ENCODE results near the gene STX10. TPM values are rescaled to one million over a fixed set of nuclear protein-coding genes. Genes with fewer than 3 reads are reported as not detected.
A peak's percentile ranks its signal among the peaks of the same experiment; 100 is the strongest.
"Not testable (repeated sequence)": the region's sequence is repeated elsewhere in the genome, so short reads cannot be mapped to it uniquely, and the experiment has no call there.

Gene STX10
- 10 to 100 TPM; 53.2 to 71.4 (median 54.6) TPM for polyA plus RNA-seq (ENCODE audit: insufficient read length in 4 of 4)

GRCh38 chr19:13150187-13150930, at the start of gene STX10, which contains the start of gene IER2:
TSS of gene STX10 (minus strand) at chr19:13150375. CDS start at chr19:13150173, 202 bp downstream.
TSS of gene IER2 (plus strand) at chr19:13150411. CDS start at chr19:13153187, 2,776 bp downstream.
- peak; percentile 87 to 91 (median 89) for DNase-seq (ENCODE audit: low read depth in 4 of 4, low spot score in 3 of 4)

GRCh38 chr19:13198634-13199033, 48.5 kb upstream of the STX10 start:
- no peak for DNase-seq (ENCODE audit: low read depth in 4 of 4, low spot score in 3 of 4)

GRCh38 chr19:13195678-13196077, 45.5 kb upstream of the STX10 start:
- no peak for DNase-seq (ENCODE audit: low read depth in 4 of 4, low spot score in 3 of 4)

GRCh38 chr19:13190781-13191540, 40.8 kb upstream of the STX10 start:
- DNase-seq (ENCODE audit: low read depth in 4 of 4, low spot score in 3 of 4), result no peak

- no peak for DNase-seq (ENCODE audit: low read depth in 4 of 4, low spot score in 3 of 4)
These were observed 39.4 kb upstream of the STX10 start for GRCh38 chr19:13189600-13189999.

- DNase-seq (ENCODE audit: low read depth in 4 of 4, low spot score in 3 of 4), result no peak
These were observed 37.2 kb upstream of the STX10 start for GRCh38 chr19:13187419-13187818.

GRCh38 chr19:13186688-13187087, 36.5 kb upstream of the STX10 start:
- not testable (repeated sequence) for DNase-seq (ENCODE audit: low read depth in 4 of 4, low spot score in 3 of 4)

- not testable (repeated sequence) for DNase-seq (ENCODE audit: low read depth in 4 of 4, low spot score in 3 of 4)
These were observed 35.8 kb upstream of the STX10 start for GRCh38 chr19:13185763-13186657.

- not testable (repeated sequence) for DNase-seq (ENCODE audit: low read depth in 4 of 4, low spot score in 3 of 4)
These were observed 34.8 kb upstream of the STX10 start for GRCh38 chr19:13184926-13185325.

- DNase-seq (ENCODE audit: low read depth in 4 of 4, low spot score in 3 of 4), result peak in 1 of 4 donors; percentile 29
These were observed 31.7 kb upstream of the STX10 start for GRCh38 chr19:13181747-13182388.

GRCh38 chr19:13178291-13178690, 28.1 kb upstream of the STX10 start:
- not testable (repeated sequence) for DNase-seq (ENCODE audit: low read depth in 4 of 4, low spot score in 3 of 4)

- not testable (repeated sequence) for DNase-seq (ENCODE audit: low read depth in 4 of 4, low spot score in 3 of 4)
These were observed 27.4 kb upstream of the STX10 start for GRCh38 chr19:13177584-13177983.

- DNase-seq (ENCODE audit: low read depth in 4 of 4, low spot score in 3 of 4), result no peak
These were observed 26.2 kb upstream of the STX10 start for GRCh38 chr19:13176345-13176744.

- no peak for DNase-seq (ENCODE audit: low read depth in 4 of 4, low spot score in 3 of 4)
These were observed 23.1 kb upstream of the STX10 start for GRCh38 chr19:13173139-13173737.

GRCh38 chr19:13172346-13173138, 22.4 kb upstream of the STX10 start:
- no peak for DNase-seq (ENCODE audit: low read depth in 4 of 4, low spot score in 3 of 4)

- no peak for DNase-seq (ENCODE audit: low read depth in 4 of 4, low spot score in 3 of 4)
These were observed 21.0 kb upstream of the STX10 start for GRCh38 chr19:13171146-13171545.

- no peak for DNase-seq (ENCODE audit: low read depth in 4 of 4, low spot score in 3 of 4)
These were observed 19.6 kb upstream of the STX10 start for GRCh38 chr19:13169769-13170168.

GRCh38 chr19:13166151-13166550, 16.0 kb upstream of the STX10 start:
- DNase-seq (ENCODE audit: low read depth in 4 of 4, low spot score in 3 of 4), result not testable (repeated sequence)

Measured in right renal pelvis (tissue), 4 donors.